HEK293T (cell line): ENCODE results near the gene IL22RA1.

ENCODE experiments used
- ELF4 ChIP-seq: fragments of 450-650 bp; IDR thresholded peaks from 2 replicates; pipeline ENCODE4 v1.6.1; 2017; ENCODE audit warnings: antibody characterized with exemption
- HDGF ChIP-seq: fragments of 450-650 bp; IDR thresholded peaks from 2 replicates; pipeline ENCODE4 v1.6.1; 2017; ENCODE audit warnings: antibody characterized with exemption, borderline replicate concordance
- L3MBTL2 ChIP-seq: fragments of 450-650 bp; conservative IDR thresholded peaks from 2 replicates; pipeline ENCODE4 v1.6.1; 2016; ENCODE audit warnings: mild to moderate bottlenecking

DNA sequence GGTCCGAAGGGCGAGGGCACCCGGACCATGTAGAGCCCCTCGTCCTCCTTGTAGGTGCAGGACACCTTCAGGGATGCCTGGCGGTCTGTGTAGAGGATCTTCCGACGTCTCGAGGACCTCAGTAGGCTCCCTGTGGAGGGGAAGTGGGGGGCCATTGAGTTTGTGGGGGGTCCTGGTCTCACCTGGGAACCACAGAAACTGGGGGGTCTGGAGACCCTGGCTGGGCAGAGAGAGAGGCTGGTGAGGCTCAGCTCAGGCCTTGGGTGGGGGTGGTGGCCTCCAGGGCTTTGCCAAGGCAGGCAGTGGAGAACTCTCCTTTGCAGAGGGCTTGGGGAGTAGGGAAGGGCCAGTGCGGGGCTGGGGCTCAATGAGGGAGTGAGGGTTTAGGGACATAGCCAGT is 50.0 kb downstream of the IL22RA1 start:
- no peak for TF ChIP-seq ELF4
- no peak for TF ChIP-seq HDGF
- TF ChIP-seq L3MBTL2 = no peak
